Endothelial cell of umbilical vein (primary cell): Measurements from ENCODE around the gene RIC1.

Experiments used
- CTCF ChIP-seq, 2 donors: IDR thresholded peaks; 1 replicate in 1 of 2; 2 replicates in 1 of 2; pipeline ENCODE4 v1.5.1; 2011; ENCODE audit warnings: low read length in 2 of 2, mild to moderate bottlenecking in 2 of 2, moderate library complexity in 2 of 2, control low read depth in 1 of 2, inconsistent platforms in 1 of 2, low read depth in 1 of 2; ENCODE audit not compliant: insufficient read depth in 1 of 2; ENCODE audit errors: extremely low read depth in 1 of 2
- POLR2AphosphoS5 ChIP-seq: IDR thresholded peaks from 2 replicates; pipeline ENCODE4 v1.6.1; 2012; ENCODE audit warnings: low read depth, mild to moderate bottlenecking, control low read depth, low read length, moderate library complexity; ENCODE audit not compliant: insufficient read depth

GRCh38 chr9:5749306-5749705 lies 120.4 kb downstream of the RIC1 start:
- TF ChIP-seq CTCF (IDR thresholded peaks at IDR 0.05; ENCODE audit: extremely low read depth in 1 of 2, insufficient read depth in 1 of 2, low read depth in 1 of 2, low read length in 2 of 2) (no peak), POLR2AphosphoS5 (no peak)
